ENCODE results near the gene C2CD2.

- TF ChIP-seq EZH2 (IDR thresholded peaks at IDR 0.05; ENCODE audit: low read length) (no peak), CTCF (optimal IDR thresholded peaks at IDR 0.05 in 1 of 3, IDR thresholded peaks at IDR 0.05 in 1 of 3, conservative IDR thresholded peaks at IDR 0.05 in 1 of 3; ENCODE audit: extremely low read depth in 1 of 3, insufficient read depth in 2 of 3, low read length in 3 of 3) (no peak)
Measured at GRCh38 chr21:41952568-41953248, 1.1 kb downstream of the C2CD2 start.
